NK-92 treated with Interleukin-12 subunit alpha and Interleukin-12 subunit beta, amount 100 ng/mL, for 24 hours (cell line): Measurements from ENCODE around the gene RHOBTB3.

ENCODE experiments used
- DNase-seq: peaks from one replicate; lab custom pipeline; 2025; lab: John Stamatoyannopoulos, UW

The RHOBTB3 gene

DNA sequence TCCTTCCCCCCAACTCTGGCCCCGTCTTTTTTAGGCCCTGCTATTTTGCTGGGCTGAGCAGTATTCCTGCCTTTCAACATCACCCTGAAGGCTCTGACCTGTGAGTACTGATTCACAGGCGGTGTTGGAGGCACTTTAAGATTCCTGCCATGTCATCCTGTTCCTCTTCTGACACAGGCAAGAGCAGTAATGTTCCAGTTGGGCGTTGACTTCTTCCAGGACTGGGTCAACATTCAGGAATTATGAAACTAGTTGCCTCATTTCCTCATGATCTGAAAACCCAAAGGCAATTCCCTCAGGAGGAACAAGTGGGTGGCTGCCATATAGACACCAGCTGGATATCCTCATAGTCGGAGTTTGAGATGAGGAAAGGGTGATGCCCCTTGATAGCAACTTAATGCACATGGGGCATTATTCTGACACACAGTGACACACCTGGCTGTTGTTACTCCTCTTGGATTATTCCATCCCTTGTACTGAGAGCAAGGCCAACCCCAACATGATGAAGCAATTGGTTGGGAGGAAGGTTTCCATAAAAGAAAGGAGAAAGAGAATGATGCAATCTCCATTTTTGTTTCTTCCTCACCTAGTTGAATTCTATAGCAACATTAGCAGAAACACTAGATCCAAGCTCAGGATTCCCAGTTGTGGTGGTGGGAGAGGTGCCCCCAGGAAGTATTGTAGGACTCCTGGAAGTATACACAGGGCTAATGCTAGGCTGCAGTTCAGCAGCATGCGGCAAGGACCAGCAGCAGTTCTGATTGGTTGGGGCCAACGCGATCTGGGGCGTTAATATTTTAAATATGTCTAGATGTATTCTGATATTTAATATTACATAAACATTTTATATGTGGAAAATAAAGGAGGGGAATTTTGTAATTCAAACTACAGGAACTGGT is 111.0 kb downstream of the RHOBTB3 start:
- no peak for DNase-seq

DNA sequence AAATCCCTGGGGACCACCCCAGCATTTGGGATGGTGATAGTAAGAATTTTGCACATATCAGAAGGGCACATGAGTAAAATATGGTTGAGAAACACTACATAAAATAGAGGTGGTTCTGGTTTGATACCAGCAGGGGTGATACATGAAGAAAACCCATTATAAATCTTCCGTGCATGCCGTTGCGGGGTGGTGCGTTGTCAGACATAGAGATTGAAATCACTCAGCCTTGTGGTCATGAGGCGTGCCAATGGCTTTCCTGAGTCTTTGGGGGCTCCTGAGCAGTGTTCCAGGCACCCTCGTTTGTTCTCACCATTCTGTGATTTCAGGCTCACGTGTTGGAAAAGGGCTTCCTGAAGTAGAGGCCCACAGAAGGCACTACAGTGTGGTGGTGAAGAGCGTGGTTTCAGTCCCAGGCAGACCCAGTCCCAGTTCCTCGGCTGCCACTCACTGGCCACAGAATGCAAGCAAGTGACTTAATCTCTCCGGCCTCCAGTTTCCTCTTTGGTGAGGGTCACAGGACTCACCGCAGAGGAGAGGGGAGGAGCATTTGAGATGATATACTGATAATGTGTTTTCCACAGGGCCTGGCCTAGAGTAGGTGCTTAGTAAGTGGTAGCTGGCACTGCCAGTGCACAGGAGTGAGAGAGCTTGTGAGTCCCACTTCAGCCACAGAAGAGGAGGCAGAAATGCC is 111.9 kb downstream of the RHOBTB3 start:
- no peak for DNase-seq

DNA sequence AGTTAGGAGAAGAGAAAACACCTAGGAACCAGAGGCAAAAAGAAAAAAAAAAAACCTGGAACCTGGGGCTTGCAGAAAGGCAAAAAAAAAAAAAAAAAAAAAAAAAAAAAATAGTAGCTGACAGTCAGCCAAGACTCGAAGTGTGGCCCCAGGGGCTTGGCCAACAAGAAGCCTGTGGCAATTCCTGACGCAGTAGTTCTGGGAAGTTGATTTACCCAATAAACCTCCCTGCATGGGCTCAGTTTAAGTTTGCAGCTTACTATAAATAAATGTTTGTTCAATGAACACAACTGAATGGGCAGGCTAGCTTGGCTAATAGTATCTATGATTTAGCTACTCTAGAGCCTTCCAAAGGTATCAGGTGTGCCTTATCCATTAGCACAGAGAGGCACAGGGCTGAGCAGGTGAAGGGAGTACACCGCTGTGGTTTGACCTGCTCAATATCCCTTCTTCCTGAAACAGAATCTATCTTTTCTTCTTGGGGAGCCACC is 112.6 kb downstream of the RHOBTB3 start:
- no peak for DNase-seq

DNA sequence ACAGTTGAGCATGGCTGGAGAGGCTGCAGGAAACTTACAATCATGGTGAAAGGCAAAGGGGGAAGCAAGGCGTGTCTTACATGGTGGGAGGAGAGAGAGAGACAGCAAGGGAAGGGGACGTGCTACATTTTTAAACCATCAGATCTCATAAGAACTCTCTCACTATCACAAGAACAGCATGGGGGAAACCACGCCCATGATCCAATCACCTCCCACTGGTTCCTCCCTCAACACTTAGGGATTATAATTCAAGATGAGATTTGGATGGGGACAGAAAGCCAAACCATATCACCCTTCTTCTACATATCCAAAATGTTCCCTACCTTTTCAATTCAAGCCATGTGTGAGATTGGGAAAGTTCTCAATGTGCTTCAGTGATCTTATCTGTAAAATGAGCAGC is 114.3 kb downstream of the RHOBTB3 start:
- DNase-seq, result no peak
